AG04450 (cell line): ENCODE results near the gene CHCHD3. TPM values are rescaled to one million over a fixed set of nuclear protein-coding genes. Genes with fewer than 3 reads are reported as not detected.

Experiments used
- CTCF ChIA-PET: fragments of 300-600, 350-600 bp; formaldehyde crosslinking; extraction: SDS; loops from one replicate; lab custom pipeline; 2022; ENCODE audit warnings: antibody characterized with exemption, inconsistent platforms; lab: Charles Lee
- POLR2A ChIA-PET: fragments of 350-600 bp; formaldehyde crosslinking; extraction: SDS; loops from one replicate; lab custom pipeline; 2021; ENCODE audit warnings: antibody characterized with exemption, inconsistent platforms; lab: Yijun Ruan, JAX
- DNase-seq: peaks from one replicate; pipeline ENCODE4 v3.0.0-alpha.2; 2011; ENCODE audit warnings: low read depth, low spot score
- H3K27ac ChIP-seq: one replicate; pipeline ENCODE4 v1.5.1; 2012; ENCODE audit warnings: low read depth, low read length, control low read depth
- H3K27me3 ChIP-seq: one replicate; pipeline ENCODE4 v1.6.0; 2012; ENCODE audit warnings: low read length; ENCODE audit not compliant: control insufficient read depth, insufficient read depth
- H3K4me3 ChIP-seq: 2 replicates; pipeline ENCODE4 v1.5.1; 2011; ENCODE audit warnings: mild to moderate bottlenecking, low read depth, low read length, control low read depth
- H3K9me3 ChIP-seq: 2 replicates; pipeline ENCODE4 v1.5.1; 2012; ENCODE audit warnings: low read length; ENCODE audit not compliant: control insufficient read depth, insufficient read depth
- polyA plus RNA-seq: library from polyadenylated mRNA; depleted of rRNA; stranded (reverse); fragments of >200 nt; gene quantifications from 2 replicates; pipeline ENCODE4 v1.2.3, GENCODE V29; 2011
- TF ChIP-seq, protein P1 (sequence below): IDR thresholded peaks from 2 replicates; pipeline ENCODE4 v1.5.1; 2011; ENCODE audit warnings: low read depth, low read length, control low read depth, inconsistent platforms

CHCHD3 gene
- polyA plus RNA-seq, 1 experiment: 77.8 TPM

DNA sequence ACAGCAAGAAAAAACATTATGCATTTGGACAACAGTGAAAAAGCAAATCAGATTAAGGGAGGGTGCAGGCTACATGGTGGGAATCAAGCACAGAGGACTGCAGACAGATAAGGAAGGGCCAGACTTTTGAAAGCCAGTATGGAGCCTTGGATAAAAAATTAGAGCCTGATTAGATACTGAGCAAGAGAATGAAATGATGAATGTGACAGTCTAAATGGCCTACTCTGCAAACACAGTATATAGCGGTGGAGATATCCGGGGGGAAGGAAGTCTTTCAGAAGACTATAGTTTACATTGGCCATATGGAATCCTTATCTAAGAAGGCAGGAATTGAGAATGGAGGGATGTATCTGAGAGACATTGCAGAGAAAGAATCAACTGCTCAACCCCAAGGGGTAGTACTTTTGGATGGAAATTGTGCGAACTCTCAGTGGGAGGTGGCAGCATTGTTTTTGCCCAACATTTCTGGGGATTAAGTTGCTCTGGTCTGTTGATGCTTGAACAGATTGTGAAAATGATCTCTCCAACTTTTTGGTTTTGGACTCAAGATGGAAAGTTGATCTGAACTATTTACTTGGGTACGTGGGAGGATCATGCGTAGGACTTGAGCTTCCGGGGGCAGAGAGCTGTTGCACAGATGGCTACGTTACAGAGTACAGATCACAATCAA is 39.4 kb upstream of the CHCHD3 start:
- CTCF ChIA-PET: no interaction called here
- Histone ChIP-seq H3K9me3 (no peaks in the 10 kb centered on the region), H3K4me3 (no peak overlapping the region), H3K27me3 (peaks cover 4% of the 10 kb centered on the region), H3K27ac (no peak overlapping the region)
- POLR2A ChIA-PET: no interaction called here
- no peak for DNase-seq
- TF ChIP-seq, protein P1, sequence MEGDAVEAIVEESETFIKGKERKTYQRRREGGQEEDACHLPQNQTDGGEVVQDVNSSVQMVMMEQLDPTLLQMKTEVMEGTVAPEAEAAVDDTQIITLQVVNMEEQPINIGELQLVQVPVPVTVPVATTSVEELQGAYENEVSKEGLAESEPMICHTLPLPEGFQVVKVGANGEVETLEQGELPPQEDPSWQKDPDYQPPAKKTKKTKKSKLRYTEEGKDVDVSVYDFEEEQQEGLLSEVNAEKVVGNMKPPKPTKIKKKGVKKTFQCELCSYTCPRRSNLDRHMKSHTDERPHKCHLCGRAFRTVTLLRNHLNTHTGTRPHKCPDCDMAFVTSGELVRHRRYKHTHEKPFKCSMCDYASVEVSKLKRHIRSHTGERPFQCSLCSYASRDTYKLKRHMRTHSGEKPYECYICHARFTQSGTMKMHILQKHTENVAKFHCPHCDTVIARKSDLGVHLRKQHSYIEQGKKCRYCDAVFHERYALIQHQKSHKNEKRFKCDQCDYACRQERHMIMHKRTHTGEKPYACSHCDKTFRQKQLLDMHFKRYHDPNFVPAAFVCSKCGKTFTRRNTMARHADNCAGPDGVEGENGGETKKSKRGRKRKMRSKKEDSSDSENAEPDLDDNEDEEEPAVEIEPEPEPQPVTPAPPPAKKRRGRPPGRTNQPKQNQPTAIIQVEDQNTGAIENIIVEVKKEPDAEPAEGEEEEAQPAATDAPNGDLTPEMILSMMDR: no peak

DNA sequence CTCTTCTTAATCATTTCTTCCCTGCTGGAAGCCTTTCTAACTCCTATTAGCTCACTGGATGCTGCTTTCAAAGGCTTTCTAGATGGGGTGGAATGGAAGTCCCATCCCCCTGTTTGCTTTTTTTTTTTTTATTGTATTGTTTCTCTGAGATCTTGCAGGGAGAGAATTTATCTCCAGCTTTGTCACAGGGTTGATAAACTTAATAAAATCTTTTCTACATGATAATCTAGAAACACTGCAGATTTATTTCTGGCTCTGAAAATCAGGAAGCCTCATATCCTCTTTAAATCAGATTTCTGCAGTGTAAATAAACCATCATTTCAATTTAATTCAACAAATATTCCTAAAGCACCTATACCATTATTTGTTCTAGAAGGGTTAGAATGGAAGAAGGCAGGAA is 37.2 kb upstream of the CHCHD3 start:
- POLR2A ChIA-PET: no interaction called here
- H3K27me3 ChIP-seq: peaks cover 7% of the 10 kb centered on the region
- H3K4me3 ChIP-seq: no peak overlapping the region
- TF ChIP-seq, protein P1: no peak
- DNase-seq: no peak
- no peak overlapping the region for H3K27ac ChIP-seq
- no peaks in the 10 kb centered on the region for H3K9me3 ChIP-seq
- CTCF ChIA-PET: no interaction called here

DNA sequence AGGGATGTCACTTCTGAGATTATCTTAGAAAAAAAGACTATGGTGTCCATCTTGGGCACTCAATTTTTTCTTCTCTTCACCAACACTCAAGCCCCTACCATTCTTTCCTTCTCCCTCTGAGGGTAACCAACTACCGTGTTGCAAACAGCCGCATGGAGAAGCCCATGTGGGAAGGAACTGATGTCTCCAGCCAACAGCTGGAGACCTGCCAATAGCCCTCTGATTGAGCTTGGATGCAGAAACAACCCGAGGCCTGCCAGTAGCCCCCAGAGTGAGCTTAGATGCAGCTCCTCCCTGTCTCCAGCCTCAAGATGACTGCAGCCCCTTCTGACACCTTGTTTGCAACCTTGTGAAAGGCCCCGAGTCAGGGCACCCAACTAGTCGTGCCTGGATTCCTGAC is 36.4 kb upstream of the CHCHD3 start:
- ChIA-PET CTCF (no interaction called here), POLR2A (no interaction called here)
- DNase-seq: no peak
- no peak overlapping the region for H3K4me3 ChIP-seq
- TF ChIP-seq, protein P1: no peak
- H3K27me3 ChIP-seq: peaks cover 7% of the 10 kb centered on the region
- no peaks in the 10 kb centered on the region for H3K9me3 ChIP-seq
- no peak overlapping the region for H3K27ac ChIP-seq

DNA sequence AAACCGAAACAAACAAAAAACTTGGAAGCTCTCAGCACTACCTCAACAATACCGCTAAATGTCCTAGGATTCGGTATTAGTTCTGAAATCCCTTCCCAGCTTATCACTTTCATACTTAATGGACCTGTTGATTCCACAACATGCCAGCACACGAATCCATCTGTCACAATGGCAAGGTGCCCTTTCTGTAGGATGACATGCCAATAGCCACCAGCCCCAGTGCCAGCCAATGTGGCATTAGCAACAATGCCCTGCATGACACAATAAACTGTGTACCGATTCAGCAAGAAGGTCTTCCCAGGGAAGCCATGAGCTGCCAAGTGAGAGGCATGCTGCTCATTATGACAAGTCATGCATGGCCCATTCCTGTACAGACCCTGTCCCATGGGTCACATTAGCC is 35.6 kb upstream of the CHCHD3 start:
- TF ChIP-seq, protein P1: no peak
- no peak overlapping the region for H3K4me3 ChIP-seq
- no peaks in the 10 kb centered on the region for H3K9me3 ChIP-seq
- H3K27ac ChIP-seq: no peak overlapping the region
- DNase-seq: no peak
- CTCF ChIA-PET: no interaction called here
- POLR2A ChIA-PET: no interaction called here
- H3K27me3 ChIP-seq: peaks cover 7% of the 10 kb centered on the region

DNA sequence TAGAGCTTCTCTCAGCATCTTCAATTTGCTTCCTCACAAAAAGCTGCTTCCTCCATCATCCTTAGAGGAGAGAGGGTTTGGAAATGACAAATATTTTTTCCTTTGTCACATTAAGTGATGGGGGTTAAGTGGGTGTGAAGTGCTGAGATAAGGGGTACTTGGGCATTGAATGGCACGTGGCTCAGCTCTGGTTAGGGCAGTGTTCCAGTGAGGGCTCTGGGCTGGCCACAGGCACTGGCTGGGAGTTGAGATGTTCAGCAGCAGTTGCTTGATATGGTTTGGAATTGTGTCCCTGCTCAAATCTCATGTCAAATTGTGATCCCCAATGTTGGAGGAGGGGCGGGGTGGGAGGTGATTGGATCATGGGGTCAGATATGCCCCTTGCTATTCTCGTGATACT is 33.7 kb upstream of the CHCHD3 start:
- DNase-seq: no peak
- POLR2A ChIA-PET: no interaction called here
- H3K27me3 ChIP-seq: peaks cover 7% of the 10 kb centered on the region
- TF ChIP-seq, protein P1: no peak
- H3K4me3 ChIP-seq: no peak overlapping the region
- CTCF ChIA-PET: interaction anchor here (0.6 kb wide), 1 partner anchor 647 kb away, joined by 3 read pairs; no protein-coding TSS in a partner anchor
- H3K9me3 ChIP-seq: no peaks in the 10 kb centered on the region
- H3K27ac ChIP-seq: no peak overlapping the region
